GM03348 (cell line): ENCODE measurements around the gene DZIP1L.

Experiments used
- DNase-seq: peaks from one replicate; pipeline ENCODE4 v3.0.0; 2012; ENCODE audit warnings: low spot score

The DZIP1L gene

DNA sequence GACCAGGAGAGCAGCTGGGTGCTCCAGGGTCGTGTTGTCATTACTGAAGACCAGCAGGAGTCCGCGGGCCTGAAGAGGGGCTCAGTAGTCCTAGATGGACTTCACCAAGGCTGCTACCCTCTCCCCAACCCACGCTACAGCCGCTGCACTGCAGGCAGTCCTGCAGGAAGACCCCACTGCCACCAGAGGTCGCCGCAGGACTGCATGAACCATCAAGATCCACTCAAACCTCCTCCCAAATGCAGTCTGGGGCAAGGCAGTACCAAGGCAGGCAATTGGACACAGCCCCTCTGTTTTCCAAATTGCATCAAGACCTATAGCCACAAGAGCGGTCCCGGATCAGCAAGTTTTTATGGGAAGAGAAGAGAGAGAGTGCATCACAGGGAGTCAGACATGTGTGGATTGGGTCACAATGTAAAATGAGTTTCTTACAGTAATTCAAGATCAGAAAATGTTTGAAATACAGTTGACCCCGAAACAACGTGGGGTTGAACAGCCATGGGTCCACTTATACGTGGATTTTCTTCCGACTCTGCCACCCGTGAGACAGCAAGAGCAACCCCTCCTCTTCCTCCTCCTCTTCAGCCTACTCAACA, 46.7 kb downstream of the DZIP1L start:
- DNase-seq = peak; percentile 89

DNA sequence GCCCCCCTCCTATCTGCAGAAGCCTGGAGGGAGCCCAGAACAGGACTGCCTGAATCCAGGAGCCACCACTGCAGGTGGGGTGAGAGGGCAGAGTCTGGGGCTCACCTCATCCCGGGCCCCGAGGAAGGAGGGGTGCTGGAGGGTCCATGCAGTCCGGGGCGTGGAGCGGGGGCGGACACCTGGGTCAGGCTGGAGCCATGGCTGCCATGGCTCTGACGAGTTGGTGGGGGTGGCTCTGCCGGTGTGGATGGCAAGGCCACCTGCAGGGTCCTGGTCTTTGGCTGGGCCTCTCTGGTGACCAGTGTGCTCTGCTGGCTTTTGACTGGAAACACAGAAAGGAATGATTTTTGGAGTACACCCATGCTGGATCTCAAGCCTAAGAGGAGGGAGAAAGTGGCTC, 47.4 kb downstream of the DZIP1L start:
- no peak for DNase-seq

DNA sequence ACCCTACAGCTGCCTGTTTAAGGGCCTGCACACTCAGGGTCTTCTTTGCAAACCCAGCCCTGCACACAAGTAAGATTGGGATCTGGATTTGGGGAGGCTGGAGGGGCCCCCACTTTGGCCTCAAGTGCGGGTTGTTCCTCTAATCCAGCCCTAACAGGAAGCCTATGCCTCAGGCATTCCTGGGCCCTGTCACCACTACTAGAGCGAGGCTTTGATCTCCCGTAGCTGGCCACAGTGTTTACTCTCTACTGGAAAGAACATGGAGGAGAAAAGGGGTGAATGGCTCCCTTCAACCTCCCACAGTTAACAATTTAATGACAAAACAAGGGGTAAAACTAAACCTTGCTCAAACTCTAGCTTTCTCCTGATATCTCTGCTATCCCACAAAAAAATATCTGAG, 48.4 kb downstream of the DZIP1L start:
- DNase-seq = no peak

DNA sequence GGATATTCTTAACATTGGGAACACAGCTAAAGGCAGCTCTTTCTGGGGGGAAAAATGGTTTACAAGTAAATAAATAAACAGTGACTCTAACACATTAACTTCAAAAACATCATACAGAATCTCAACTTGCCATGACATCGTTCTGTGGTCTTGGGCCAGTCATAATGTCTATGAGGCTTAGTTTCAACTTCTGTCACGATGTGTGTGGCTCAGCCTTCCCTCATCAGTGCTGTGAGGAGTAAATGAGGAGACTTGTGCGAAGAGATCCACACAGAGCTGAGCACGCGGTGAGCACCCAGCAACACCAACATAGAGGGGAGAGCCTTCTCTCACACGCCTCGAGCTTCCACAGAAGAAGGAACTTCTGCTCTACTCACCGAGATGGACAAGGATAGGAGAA, 49.0 kb downstream of the DZIP1L start:
- no peak for DNase-seq

DNA sequence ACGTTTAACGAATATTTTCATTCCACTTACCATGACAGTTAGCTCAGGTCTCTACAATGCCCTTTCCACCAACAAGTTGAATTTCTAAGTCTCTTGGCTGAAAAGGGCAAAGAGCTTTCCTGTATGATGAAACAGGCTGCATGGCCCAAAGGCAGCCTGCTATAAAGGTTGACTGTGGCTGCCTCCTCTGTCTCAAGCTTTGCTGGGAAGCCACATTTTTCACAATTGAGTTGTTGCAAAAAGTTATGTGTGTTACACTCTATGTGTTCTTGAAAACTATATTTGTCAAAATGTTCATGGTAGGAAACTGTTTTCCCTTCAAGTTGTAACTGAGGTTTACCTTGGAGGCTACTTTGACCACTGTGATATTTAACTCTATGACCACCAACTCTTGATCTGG, 49.5 kb downstream of the DZIP1L start:
- no peak for DNase-seq

DNA sequence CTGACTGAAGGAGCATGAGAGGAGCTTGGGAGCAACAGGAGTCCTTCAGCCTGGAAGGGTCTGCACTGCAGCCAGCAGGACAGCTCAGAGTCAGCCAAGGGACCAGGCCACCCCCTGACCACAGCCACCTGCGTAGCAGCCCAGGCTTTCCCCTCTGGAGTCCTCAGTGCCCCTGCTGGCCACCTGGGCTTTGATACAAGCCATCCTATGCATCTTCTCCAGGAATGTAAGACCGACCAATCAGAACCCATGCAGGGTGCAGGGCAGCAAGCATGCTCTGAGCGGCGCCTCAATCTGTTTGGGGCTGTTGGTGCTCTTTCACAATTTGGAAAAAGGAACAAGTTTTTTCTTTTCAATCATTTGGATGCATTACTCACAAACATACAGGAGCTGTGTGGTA, 52.0 kb downstream of the DZIP1L start:
- DNase-seq = no peak

- DNase-seq = peak; percentile 62
Measured at GRCh38 chr3:138062626-138063025, 52.8 kb downstream of the DZIP1L start.

- DNase-seq = no peak
Measured at GRCh38 chr3:138062037-138062436, 53.4 kb downstream of the DZIP1L start.

GRCh38 chr3:138060792-138061191, 54.6 kb downstream of the DZIP1L start:
- no peak for DNase-seq

GRCh38 chr3:138059261-138059660, 56.1 kb downstream of the DZIP1L start:
- no peak for DNase-seq

DNA sequence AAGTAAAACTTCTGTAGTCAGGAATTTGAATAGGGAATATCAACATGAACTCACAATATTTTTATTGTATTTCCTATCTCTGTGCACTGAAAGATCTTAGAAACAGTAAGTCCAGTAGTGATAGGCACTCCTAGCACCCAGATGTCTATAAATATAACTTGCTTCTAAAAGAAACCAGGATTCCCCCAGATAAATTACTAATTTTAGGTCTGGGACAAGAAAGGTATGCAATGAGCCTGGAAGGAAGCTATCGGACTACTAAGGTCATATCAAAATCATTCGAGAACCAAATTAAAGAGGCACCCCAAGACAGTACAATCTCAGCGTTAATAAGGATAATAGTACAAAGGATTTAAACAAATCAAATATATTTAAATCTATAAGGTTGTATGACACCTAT, 58.0 kb downstream of the DZIP1L start:
- DNase-seq = no peak

GRCh38 chr3:138054057-138054456, 61.4 kb downstream of the DZIP1L start:
- no peak for DNase-seq

DNA sequence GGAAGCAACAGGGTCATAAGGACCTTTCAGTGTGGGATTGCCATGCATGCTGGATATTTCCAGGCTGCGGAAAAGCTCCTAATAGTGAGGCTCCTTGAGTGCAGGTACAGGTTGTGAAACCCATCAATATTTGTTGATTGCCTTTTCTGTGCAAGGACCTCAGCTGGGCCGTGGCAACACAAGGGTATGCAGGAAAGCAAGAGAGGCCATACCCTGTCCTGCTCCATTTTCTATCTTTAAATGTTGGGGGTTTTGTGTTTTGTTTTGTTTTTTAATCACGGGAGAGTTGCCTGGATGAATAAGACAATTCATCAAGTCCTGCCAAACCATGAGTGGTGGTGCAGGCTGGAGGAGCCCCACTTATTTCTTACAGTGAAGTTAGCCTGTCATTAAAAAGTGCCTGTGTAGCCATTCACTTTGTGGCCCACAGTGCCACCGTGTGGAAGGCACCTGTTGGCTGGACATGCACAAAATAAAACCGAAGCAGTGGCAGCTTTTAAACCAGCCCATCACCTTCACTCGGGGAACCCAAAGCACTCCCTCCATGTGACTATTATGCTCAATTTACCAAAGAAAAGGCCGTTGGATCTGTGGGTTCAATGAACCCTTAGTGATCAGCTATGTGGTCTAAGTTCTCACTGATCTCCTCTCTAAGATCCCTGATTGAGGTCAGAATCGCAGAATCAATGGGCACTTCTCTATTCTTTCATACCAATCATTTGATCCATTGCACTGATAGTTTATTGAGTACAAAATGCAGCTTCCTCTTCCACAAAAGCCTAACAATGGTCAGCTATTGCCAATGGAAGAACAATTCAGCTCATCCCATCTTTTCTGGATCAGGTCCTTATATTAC, 63.2 kb downstream of the DZIP1L start:
- peak; percentile 46 for DNase-seq

DNA sequence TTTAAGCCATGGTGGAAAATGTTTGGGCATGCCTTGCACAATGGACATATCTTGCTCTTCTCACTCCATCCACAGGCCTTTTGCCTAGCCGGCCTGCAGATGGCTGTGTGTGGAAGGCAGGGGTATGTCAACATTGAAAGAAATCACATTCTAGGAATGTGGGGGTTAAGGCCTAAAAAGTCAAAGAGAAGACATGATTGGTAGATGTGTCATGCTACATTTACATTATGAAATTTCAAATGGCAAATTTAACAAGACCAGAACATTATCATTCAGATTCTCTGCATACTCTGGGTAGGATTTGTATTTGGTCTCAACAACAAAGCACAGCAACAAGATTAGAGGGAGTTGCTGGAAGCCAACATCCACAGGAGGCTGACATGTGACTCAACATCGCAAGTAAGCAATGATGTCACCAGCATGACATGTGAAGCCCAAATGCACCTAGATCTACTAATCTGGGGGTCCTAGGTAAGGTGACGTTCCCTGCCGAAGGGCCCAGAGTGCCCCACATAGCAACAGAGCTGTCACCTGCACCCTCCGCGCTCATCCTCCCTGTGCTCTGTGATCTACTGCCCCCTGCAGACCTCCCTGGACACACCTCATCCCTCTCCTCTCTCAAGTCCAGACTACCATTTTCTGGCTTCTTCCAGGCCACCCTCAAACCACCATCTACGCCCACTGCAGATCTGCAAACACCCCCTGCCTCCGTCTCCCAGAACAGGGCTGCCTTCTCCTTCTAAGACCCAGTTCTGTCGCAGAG, 66.1 kb downstream of the DZIP1L start:
- DNase-seq = peak; percentile 33

- DNase-seq = no peak
Measured at GRCh38 chr3:138047596-138048158, 67.7 kb downstream of the DZIP1L start.

- DNase-seq = no peak
Measured at GRCh38 chr3:138046955-138047354, 68.5 kb downstream of the DZIP1L start.

- DNase-seq = no peak
Measured at GRCh38 chr3:138046085-138046484, 69.3 kb downstream of the DZIP1L start.

- DNase-seq = peak; percentile 70
Measured at GRCh38 chr3:138043266-138044029, 72.0 kb downstream of the DZIP1L start.

DNA sequence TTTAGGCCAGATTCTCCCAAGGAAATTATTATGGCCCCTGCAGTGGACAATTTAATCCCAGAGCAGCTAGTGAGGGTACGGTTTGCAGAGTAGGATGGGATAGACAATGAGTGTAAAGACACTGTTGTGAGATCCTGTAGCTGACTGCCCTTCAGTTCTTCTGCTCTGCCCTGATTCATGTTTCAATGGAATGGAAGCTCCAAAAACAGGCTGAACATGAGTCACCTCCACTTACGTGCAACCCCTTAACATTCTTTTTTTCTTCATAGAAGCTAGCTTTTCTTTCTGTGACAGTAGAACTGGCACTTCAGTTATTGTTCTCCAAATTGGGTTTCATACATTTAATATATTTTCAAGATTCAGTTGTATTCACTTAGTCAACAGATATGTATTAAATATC, 73.4 kb downstream of the DZIP1L start:
- peak; percentile 64 for DNase-seq

- no peak for DNase-seq
Measured at GRCh38 chr3:138038725-138039462, 76.5 kb downstream of the DZIP1L start.

GRCh38 chr3:138036572-138036971, 78.8 kb downstream of the DZIP1L start:
- no peak for DNase-seq
